IPS DF 4.7 (cell line): ENCODE measurements around the gene TBL1X.

Experiments used
- DNase-seq: peaks from one replicate; pipeline ENCODE4 v3.0.0-alpha.2; 2013; ENCODE audit warnings: low spot score; ENCODE audit errors: extremely low read depth

Gene TBL1X

GRCh38 chrX:9494771-9495170 is 29.9 kb downstream of the TBL1X start:
- DNase-seq = no peak

- DNase-seq = no peak
Observed at GRCh38 chrX:9495496-9495895, 30.6 kb downstream of the TBL1X start.

GRCh38 chrX:9498236-9498635 is 33.4 kb downstream of the TBL1X start:
- DNase-seq = no peak

- DNase-seq = no peak
Observed at GRCh38 chrX:9500584-9500983, 35.7 kb downstream of the TBL1X start.

- no peak for DNase-seq
Observed at GRCh38 chrX:9501362-9501761, 36.5 kb downstream of the TBL1X start.

- DNase-seq = no peak
Observed at GRCh38 chrX:9503261-9503660, 38.4 kb downstream of the TBL1X start.

- no peak for DNase-seq
Observed at GRCh38 chrX:9510366-9510765, 45.5 kb downstream of the TBL1X start.

- no peak for DNase-seq
Observed at GRCh38 chrX:9510980-9511379, 46.1 kb downstream of the TBL1X start.

GRCh38 chrX:9515489-9515888 is 50.6 kb downstream of the TBL1X start:
- DNase-seq = no peak

GRCh38 chrX:9515973-9516538 is 51.2 kb downstream of the TBL1X start:
- no peak for DNase-seq

GRCh38 chrX:9516635-9517034 is 51.8 kb downstream of the TBL1X start:
- no peak for DNase-seq

GRCh38 chrX:9518051-9518450 is 53.2 kb downstream of the TBL1X start:
- DNase-seq = no peak

- DNase-seq = no peak
Observed at GRCh38 chrX:9518889-9519288, 54.0 kb downstream of the TBL1X start.

- no peak for DNase-seq
Observed at GRCh38 chrX:9519546-9520216, 54.8 kb downstream of the TBL1X start.

GRCh38 chrX:9520217-9520590 is 55.3 kb downstream of the TBL1X start:
- no peak for DNase-seq

GRCh38 chrX:9522378-9523155 is 57.7 kb downstream of the TBL1X start:
- DNase-seq = no peak

- no peak for DNase-seq
Observed at GRCh38 chrX:9525511-9526248, 60.8 kb downstream of the TBL1X start.

- no peak for DNase-seq
Observed at GRCh38 chrX:9526965-9527364, 62.1 kb downstream of the TBL1X start.

- DNase-seq = no peak
Observed at GRCh38 chrX:9528498-9528897, 63.6 kb downstream of the TBL1X start.

GRCh38 chrX:9529223-9529622 is 64.4 kb downstream of the TBL1X start:
- DNase-seq = no peak

- DNase-seq = peak; percentile 46
Observed at GRCh38 chrX:9530848-9531274, 66.0 kb downstream of the TBL1X start.

- DNase-seq = no peak
Observed at GRCh38 chrX:9532349-9532748, 67.5 kb downstream of the TBL1X start.
